Measurements from ENCODE around the gene USH2A.

DNA sequence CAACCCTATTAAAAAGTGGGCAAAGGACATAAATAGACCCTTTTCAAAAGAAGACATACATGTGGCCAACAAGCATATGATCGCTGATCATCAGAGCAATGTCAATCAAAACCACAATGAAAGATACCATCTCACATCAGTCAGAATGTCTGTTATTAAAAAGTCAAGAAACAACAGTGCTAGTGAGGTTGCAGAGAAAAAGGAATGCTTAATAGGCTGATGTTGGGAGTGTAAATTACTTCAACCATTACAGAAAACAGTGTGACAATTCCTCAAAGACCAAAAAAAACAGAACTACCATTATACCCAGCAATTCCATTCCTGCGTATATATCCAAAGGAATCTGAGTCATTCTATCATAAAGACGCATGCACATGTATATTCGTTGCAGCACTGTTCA is 13.2 kb downstream of the USH2A start:
- TF ChIP-seq POLR2A (IDR thresholded peaks at IDR 0.05), result no peak
- TF ChIP-seq, protein P1, sequence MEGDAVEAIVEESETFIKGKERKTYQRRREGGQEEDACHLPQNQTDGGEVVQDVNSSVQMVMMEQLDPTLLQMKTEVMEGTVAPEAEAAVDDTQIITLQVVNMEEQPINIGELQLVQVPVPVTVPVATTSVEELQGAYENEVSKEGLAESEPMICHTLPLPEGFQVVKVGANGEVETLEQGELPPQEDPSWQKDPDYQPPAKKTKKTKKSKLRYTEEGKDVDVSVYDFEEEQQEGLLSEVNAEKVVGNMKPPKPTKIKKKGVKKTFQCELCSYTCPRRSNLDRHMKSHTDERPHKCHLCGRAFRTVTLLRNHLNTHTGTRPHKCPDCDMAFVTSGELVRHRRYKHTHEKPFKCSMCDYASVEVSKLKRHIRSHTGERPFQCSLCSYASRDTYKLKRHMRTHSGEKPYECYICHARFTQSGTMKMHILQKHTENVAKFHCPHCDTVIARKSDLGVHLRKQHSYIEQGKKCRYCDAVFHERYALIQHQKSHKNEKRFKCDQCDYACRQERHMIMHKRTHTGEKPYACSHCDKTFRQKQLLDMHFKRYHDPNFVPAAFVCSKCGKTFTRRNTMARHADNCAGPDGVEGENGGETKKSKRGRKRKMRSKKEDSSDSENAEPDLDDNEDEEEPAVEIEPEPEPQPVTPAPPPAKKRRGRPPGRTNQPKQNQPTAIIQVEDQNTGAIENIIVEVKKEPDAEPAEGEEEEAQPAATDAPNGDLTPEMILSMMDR (IDR thresholded peaks at IDR 0.05), result no peak

All from breast epithelium (tissue), 3 donors.